Thoracic aorta (tissue), 2 donors: ENCODE measurements around the gene FXYD1. TPM values are rescaled to one million over a fixed set of nuclear protein-coding genes. Genes with fewer than 3 reads are reported as not detected.

Experiments used
- ATAC-seq: fragments of 150-250 bp; one replicate; pipeline ENCODE4 v1.8.0; 2017; ENCODE audit warnings: low read depth; ENCODE audit not compliant: insufficient number of reproducible peaks, low FRiP score
- DNase-seq: peaks from one replicate; pipeline ENCODE4 v3.0.0-alpha.2; 2020; ENCODE audit warnings: low spot score
- H3K27ac ChIP-seq, 2 donors: fragments of 200-600 bp; sonication (generic); 1 replicate in 1 of 2; 2 replicates in 1 of 2; pipeline ENCODE4 v1.5.1; 2016; ENCODE audit warnings: mild to moderate bottlenecking in 2 of 2, moderate library complexity in 2 of 2
- H3K27me3 ChIP-seq: fragments of 200-600 bp; sonication (generic); replicated peaks from 2 replicates; pipeline ENCODE4 v1.6.0; 2016; ENCODE audit warnings: mild to moderate bottlenecking; ENCODE audit not compliant: insufficient read depth
- H3K36me3 ChIP-seq: fragments of 200-600 bp; sonication (generic); one replicate; pipeline ENCODE4 v1.5.1; 2016
- H3K4me1 ChIP-seq, 2 donors: fragments of 200-600 bp; sonication (generic); 1 replicate in 1 of 2; 2 replicates in 1 of 2; pipeline versions ENCODE4 v1.5.1 to v1.6.0; 2016; ENCODE audit warnings: low read depth in 2 of 2, mild to moderate bottlenecking in 1 of 2; ENCODE audit not compliant: control insufficient read depth in 1 of 2
- H3K4me3 ChIP-seq: fragments of 200-600 bp; sonication (generic); 2 replicates; pipeline ENCODE4 v1.5.1; 2016; ENCODE audit warnings: mild to moderate bottlenecking
- H3K9me3 ChIP-seq: fragments of 200-600 bp; sonication (generic); 2 replicates; pipeline ENCODE4 v1.5.1; 2016
- total RNA-seq, 2 donors: library from RNA; depleted of rRNA; stranded (reverse); fragments of >200 nt; gene quantifications; one replicate each; pipeline versions ENCODE4 v1.1.0 to v1.2.3, GENCODE V29; 2016
- TF ChIP-seq, protein P1 (sequence below): fragments of 200-600 bp; sonication (generic); IDR thresholded peaks from one replicate; pipeline ENCODE4 v1.5.1; 2019; ENCODE audit warnings: antibody characterized with exemption

Gene FXYD1
- total RNA-seq, 2 donors from 2014 or later: 50.7 to 65.8 TPM

- H3K27ac ChIP-seq: no peak overlapping the region
- no peak overlapping the region for H3K4me3 ChIP-seq
- no peaks in the 10 kb centered on the region for H3K9me3 ChIP-seq
- H3K36me3 ChIP-seq: peaks cover 4% of the 10 kb centered on the region
- H3K4me1 ChIP-seq: peaks cover 0 to 27% of the 10 kb centered on the region in 2 donors
- DNase-seq: no peak
- no peak for ATAC-seq
- H3K27me3 ChIP-seq: no peaks in the 10 kb centered on the region
- TF ChIP-seq, protein P1, sequence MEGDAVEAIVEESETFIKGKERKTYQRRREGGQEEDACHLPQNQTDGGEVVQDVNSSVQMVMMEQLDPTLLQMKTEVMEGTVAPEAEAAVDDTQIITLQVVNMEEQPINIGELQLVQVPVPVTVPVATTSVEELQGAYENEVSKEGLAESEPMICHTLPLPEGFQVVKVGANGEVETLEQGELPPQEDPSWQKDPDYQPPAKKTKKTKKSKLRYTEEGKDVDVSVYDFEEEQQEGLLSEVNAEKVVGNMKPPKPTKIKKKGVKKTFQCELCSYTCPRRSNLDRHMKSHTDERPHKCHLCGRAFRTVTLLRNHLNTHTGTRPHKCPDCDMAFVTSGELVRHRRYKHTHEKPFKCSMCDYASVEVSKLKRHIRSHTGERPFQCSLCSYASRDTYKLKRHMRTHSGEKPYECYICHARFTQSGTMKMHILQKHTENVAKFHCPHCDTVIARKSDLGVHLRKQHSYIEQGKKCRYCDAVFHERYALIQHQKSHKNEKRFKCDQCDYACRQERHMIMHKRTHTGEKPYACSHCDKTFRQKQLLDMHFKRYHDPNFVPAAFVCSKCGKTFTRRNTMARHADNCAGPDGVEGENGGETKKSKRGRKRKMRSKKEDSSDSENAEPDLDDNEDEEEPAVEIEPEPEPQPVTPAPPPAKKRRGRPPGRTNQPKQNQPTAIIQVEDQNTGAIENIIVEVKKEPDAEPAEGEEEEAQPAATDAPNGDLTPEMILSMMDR: no peak
Measured at GRCh38 chr19:35157431-35157830, 18.8 kb downstream of the FXYD1 start.

GRCh38 chr19:35159606-35160005 is 21.0 kb downstream of the FXYD1 start:
- Histone ChIP-seq H3K4me1 (peaks cover 0 to 10% of the 10 kb centered on the region in 2 donors), H3K36me3 (peaks cover 11% of the 10 kb centered on the region), H3K4me3 (no peak overlapping the region), H3K9me3 (peaks cover 5% of the 10 kb centered on the region), H3K27me3 (no peaks in the 10 kb centered on the region), H3K27ac (no peak overlapping the region)
- ATAC-seq: no peak
- TF ChIP-seq, protein P1: no peak
- DNase-seq: no peak

DNA sequence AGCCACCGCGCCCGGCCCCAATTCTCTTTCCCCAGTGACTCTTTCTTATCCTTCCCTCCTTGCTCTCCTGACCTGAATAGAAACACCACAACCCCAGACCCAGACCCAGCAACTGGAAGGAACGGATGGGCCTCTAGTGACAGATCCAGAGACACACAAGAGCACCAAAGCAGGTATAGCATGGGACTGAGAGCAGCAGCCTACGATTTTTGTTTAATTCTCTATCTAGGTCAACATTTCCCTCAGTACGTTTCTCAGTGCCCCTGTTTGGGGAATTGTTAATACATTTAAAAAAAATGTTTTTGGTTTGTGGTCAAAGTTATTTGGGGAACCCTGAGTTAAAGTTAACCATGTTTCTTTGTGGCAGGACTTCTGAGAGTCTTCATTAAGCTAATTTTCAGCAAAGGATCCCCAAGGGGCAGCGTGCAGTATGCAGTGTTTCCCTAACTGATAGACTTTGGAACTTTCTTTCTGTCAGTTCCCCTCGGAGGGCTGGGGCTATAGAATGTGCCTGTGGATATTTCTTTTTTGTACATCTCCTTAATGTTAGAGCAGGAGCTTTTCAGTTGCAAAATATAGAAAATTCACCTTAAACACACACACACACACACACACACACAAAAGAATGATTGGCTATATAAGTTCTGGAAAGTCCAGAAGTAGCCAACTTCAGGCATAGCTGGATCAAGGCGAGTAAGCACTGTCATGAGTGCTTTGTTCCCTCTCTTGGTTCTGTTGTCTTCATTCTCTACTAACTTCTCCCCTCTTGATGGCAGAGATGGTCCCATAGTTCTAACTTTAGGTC is 22.2 kb downstream of the FXYD1 start:
- H3K27ac ChIP-seq: no peak overlapping the region
- no peaks in the 10 kb centered on the region for H3K27me3 ChIP-seq
- H3K4me3 ChIP-seq: no peak overlapping the region
- DNase-seq: no peak
- no peak for ATAC-seq
- H3K9me3 ChIP-seq: peaks cover 7% of the 10 kb centered on the region
- peaks cover 11% of the 10 kb centered on the region for H3K36me3 ChIP-seq
- TF ChIP-seq, protein P1: no peak
- H3K4me1 ChIP-seq: no peaks in the 10 kb centered on the region

DNA sequence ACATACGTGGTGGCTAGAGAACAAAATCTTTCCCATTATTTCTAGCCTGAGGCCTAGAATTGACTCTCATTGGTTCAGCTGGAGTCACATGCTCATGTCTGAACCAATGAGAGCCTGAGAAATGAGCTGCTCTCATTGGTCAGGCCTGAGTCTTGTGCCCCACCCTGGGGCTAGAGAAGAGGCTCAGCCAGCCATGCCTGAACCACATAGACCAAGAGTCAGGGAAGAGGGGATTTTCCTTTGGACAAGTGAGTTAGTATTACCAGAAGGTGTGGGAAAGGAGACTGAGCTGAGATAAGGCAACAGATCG is 22.8 kb downstream of the FXYD1 start:
- peaks cover 17% of the 10 kb centered on the region for H3K36me3 ChIP-seq
- DNase-seq (no peak), ATAC-seq (no peak)

DNA sequence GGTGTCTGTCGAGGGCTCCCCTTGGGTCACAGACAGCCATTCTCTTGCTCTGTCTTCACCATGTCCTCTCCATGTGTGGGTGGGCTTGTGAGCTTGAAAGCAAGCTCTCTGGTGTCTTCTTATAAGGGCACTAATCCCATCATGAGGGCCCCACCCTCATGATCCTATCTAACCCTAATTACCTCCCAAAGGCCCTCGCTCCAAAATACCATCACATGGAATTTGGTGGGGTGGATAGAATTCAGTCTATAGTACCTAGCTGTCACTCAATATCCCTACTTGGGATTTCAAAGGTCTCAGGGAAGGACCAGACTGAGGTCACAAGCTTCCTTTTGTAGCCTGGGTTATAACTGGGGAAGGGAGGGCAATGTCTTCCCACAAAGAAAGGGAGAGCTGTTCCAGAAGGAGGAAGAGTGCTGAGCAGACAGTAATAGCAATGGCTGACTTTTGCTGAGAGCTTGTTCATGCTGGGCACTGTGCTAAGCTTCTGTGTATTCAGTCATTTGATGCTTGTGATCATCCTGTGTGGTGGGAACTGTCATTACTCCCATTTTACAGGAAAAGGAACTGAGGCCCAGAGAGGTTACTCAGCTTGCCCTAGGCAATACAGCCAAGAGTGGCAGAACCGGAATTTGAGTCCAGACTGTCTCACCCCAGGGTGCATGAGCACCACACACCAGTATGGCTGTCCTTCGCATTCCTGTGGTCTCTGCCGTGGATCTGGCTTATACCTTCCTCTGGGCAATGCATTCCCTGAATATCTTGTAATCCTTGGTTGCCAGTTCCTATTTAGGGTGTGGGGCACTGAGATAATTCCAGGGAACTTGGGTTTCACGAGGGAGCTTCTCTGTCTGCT is 24.1 kb downstream of the FXYD1 start:
- no peaks in the 10 kb centered on the region for H3K27me3 ChIP-seq
- DNase-seq (no peak), ATAC-seq (no peak)
- no peak overlapping the region for H3K4me3 ChIP-seq
- H3K9me3 ChIP-seq: peaks cover 14% of the 10 kb centered on the region
- no peaks in the 10 kb centered on the region for H3K4me1 ChIP-seq
- H3K36me3 ChIP-seq: peaks cover 20% of the 10 kb centered on the region
- H3K27ac ChIP-seq: no peak overlapping the region
- TF ChIP-seq, protein P1: no peak

More for the DNA sequence above, 22.8 kb downstream of the FXYD1 start:
- Histone ChIP-seq H3K9me3 (peaks cover 12% of the 10 kb centered on the region), H3K4me3 (no peak overlapping the region), H3K27me3 (no peaks in the 10 kb centered on the region), H3K27ac (no peak overlapping the region), H3K4me1 (no peaks in the 10 kb centered on the region)
- TF ChIP-seq, protein P1: no peak
